Glomerular endothelial cell (primary cell): ENCODE data around the gene EMILIN3. TPM values are rescaled to one million over a fixed set of nuclear protein-coding genes. Genes with fewer than 3 reads are reported as not detected.

Source experiments
- DNase-seq: peaks from one replicate; pipeline ENCODE4 v3.0.0-alpha.2; 2011; ENCODE audit warnings: low read depth, low spot score; ENCODE audit errors: extremely low read depth
- total RNA-seq: library from RNA; depleted of rRNA; stranded (reverse); fragments of >200 nt; gene quantifications from 2 replicates; pipeline ENCODE4 v1.2.3, GENCODE V29; 2015

EMILIN3 gene
- total RNA-seq, 1 donor from 2014 or later, result 0.53 TPM

- DNase-seq, result no peak
These were observed 25.7 kb upstream of the EMILIN3 start for GRCh38 chr20:41392295-41392694.

DNA sequence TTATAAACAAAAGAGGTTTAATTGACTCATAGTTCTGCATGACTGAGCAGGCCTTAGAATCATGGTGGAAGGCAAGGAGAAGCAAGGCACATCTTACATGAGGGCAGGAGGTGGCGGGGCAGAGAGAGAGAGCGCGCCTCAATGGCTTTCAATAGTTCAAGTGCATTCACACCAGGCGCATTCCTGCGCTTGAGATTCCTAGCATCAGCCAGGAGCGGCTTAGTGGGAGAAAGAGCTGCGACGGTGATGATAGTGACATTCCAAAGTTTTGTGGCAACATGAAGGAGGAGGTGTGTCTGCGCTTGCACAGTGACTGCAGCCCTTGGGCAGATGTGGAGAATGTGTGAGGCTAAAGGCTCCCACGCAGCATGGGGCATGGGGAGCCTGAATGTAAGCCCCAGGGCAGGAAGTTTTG is 25.0 kb upstream of the EMILIN3 start:
- no peak for DNase-seq

DNA sequence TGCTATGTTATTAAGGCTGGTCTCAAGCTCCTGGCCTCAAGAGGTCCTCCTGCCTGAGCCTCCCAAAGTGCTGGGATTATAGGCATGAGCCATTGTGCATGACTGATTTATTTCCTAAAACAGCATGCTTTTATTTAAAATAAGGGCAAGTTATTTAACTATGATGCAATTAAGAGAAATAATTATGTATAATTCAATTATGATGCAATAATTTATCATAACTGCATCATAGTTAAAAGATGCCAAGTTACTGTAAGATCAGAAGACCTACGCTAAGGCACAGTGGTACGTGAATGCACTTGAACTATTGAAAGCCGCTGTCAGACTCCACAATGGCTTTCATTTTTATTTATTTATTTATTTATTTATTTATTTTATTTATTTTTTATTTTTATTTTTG is 24.3 kb upstream of the EMILIN3 start:
- no peak for DNase-seq

DNA sequence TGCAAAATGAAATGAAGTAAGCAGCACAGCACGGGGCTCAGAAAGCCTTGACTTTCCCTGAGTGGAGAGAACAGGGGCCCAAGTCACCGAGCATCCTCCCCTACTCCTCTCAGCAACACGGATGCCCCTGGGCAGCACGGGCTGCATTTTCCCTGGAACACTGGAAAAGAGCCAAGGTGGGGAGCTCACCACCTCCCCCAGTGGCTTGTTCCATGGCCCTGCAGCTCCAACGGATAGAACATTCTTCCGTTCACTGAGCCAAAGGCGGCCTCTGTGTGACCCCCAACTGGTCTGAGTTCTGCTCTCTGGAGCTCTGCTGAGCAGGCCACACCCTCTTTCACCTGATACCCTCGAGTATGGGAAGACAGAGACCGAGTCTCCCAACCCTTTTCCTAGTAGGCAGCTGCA is 20.8 kb upstream of the EMILIN3 start:
- DNase-seq, result no peak

DNA sequence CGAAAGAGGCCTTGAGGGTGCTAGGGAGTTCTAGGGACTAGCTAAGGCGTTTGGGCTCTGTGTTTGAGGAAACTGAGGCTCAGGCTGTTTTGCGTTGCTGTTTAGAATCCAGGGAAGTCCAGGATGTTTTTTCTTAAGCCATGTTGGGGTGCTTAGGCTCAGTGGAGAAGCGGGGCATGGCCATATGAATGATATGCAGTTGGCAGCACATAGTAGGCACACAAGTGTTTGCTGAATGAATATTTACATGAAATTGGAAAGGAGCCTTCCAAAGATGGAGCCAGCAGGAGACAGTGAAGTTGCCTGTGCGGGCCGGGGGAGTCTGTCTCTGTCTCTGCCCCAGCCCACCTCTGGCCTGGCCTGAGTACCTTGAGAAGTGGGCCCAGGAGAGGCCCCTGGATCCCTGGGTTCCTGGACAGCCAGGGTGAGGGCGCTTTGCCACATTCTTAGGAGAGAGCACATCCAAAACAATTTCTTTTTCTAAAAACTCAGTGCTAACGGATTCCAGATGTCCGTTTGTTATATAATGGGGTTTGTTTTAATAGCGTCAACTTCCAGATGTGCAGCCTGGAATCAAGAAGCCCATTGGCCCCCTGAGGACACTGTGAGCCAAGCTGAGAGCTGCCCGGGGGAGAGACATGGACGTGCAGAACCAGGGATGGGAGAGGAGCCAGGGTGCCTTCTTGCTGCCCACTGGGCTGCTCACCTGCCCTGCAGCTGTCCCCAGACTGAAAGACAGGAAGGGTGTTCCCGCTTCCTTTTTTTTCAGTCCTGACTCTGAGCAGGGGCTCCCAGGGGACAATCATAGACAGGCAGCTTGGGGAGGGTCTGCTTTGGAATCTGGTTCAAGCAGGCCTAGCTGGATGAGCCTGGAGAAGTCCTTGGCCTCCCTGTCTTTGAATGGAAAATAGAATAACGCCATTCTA is 20.1 kb upstream of the EMILIN3 start:
- DNase-seq, result no peak

DNA sequence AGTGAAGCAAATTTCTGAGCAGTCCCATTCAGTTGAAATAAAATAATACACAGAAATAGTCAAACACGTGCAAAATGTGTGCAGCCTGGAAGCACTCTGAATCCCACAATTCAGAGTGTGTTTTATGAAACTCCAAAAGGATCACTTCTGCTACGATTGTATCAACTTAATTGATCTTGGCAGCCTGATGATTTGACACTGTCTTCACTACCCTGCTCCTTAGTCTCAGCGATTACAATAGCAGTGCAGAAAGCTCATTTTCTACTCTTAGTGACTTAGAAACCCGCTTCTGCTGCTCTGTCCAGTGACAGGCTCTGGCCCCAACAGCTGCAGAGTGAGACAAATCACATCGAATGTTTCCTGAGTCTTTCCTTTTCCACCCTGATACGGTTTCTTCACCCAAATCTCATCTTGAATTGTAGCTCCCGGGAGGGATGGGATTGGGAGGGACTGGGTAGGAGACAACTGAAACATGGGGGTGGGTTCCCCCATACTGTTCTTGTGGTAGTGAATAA is 16.2 kb upstream of the EMILIN3 start:
- DNase-seq, result no peak

DNA sequence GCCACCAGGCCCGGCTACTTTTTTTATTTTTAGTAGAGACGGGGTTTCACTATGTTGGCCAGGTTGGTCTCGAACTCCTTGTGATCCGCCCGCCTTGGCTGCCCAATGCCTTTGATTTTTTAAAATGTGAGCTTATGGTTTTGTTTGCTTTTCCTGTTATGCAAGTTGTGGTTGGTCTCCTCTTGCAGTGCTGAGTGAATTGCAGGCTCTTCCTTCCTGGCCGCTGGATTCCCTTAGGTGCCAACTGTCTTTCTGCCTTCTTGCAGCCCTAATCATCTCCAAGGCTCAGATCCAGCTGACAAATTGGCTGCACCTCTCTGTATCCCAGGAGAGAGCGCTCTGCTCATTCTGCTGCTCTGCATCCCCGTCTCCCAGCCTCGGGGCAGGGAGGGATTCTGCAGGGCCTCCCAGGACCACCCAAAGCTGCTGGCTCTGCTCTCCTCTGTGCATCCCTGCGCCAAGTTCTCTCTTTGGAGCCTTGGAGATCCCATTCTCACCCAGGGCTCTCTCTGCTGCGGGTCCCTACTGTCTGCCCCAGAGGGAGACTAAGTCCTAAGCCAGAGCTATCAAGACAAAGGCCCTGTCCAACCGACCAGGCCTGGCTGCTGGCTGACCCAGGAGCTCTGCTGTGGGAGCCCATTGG is 14.1 kb upstream of the EMILIN3 start:
- DNase-seq, result no peak

GRCh38 chr20:41379551-41379950 is 12.9 kb upstream of the EMILIN3 start:
- no peak for DNase-seq

DNA sequence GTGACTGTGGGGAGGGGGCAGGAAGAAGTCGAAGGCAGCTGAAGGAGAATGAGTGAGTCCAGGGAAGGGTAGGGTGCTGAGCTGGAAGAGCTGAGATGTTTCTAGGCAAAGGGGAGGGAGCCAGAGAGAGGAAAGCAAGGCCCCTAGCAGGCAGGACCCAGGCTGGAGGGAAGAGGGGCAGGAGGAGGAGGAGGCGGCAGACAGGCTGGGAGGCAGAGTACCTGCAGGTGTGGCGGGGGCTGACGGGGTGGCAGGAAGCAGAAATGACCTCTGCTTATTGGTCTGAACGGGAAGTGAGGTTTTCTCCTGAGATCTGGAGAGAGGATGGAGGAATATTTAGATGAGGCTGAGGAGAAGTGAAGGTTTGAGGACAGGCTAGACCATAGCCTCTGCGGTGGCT is 10.7 kb upstream of the EMILIN3 start:
- DNase-seq, result no peak

DNA sequence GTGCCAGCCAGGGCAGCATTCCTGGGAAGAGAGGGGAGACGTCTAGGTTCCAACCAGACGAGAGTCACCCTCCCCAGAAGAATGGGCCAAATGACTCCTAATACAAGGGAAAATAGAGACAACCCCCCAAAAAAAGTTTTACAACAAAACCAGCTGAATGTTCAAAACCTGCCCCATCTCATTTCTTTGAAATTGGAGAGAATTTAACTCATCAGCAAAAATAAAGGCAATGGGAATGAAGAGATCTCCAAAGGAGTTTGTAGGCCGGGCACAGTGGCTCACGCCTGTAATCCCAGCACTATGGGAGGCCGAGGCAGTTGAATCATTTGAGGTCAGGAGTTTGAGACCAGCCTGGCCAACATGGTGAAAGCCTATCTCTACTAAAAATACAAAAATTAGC is 9.7 kb upstream of the EMILIN3 start:
- no peak for DNase-seq

DNA sequence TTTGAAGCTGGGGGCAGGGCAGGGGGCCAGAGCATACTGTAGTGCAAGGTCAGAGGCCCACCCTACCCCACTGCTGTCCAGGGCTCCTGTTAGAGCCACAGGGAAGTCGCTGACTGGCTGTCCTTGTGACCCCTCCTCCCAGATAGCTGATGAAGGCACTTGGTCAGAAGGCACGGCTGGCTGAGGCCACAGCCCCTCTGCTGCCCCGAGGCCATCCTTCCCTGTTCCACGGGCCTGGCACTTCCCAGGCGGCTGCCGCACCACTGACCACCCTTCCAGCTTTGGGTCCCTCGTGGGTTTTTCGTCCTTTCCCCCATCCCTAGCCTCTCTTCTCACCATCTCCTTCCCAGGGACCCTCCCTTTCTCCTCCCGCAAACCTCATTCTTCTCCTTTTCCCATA is 9.2 kb upstream of the EMILIN3 start:
- no peak for DNase-seq

DNA sequence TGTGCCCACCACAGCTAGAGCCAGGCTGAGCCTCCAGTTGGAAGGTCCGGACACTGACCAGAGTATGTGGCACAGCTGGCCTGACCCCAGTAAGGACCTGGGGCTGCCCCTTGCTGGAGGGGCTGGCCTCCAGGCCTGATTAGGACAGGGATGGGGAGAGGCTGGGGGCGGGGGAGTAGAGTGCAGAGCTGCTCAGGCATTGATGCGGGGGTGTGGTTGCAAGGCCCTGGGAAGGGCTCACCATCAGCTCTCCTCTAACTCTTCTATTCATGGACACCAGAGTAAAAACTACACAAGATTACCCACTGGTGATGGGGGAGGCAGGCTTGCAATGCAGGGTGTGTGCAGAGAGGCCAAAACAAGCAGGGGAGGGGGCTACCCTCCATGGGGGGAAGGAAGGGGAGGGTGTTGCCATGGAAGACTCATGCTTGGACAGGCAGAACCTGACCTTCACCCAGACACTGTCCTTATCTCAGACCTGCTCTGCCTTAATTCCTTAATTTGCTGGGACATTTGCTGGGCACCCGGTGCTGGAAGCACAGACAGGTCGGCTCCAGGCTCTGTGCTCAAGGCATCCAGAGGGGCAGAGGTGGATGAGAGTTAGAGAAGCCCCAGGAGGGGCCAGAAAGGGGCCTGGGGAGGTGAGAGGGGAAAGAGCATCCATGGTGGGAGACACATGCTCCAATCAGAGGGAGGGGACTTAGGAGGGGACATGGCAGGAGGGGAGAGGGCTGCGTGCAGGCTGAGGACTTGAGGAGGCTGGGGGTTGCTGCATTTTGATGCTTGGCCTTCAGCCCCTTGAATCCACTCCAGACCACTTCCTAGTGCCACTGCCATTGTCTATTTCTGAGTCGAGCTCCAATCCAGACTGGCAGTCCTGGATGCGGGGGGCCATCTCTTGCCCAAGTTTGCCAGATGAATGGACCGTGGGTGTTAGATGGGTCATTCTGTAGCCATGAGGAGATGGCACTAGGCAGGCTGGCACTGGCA is 7.6 kb upstream of the EMILIN3 start:
- no peak for DNase-seq

DNA sequence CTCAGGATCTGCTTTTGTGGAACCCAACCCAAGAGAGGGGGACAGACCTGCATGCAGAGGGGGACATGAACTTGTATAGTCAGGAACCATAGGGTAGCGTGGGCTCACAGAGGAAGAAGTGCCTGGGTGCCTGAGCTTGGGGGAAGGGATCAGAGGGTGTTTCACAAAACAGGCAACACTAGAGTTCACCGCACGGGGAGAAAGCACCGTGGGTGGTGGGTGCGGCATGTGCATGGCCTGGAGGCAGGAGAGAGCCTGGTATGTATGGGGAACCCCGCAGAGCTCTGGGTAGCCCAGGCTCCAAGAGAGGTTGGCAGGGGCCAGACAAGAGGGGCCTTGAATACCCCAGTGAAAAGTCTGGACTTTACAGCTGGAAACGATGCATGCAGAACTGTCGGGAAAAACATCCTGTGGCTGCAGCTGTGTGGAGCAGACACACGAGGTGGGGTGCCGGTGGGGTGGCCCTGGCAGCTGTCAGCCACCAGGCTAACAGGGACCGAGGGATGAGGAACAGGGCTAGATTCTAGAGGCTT is 6.7 kb upstream of the EMILIN3 start:
- DNase-seq, result no peak

GRCh38 chr20:41371371-41371770 is 4.8 kb upstream of the EMILIN3 start:
- DNase-seq, result no peak

GRCh38 chr20:41370176-41370575 is 3.6 kb upstream of the EMILIN3 start:
- DNase-seq, result no peak

GRCh38 chr20:41369673-41370072 is 3.1 kb upstream of the EMILIN3 start:
- DNase-seq, result no peak

DNA sequence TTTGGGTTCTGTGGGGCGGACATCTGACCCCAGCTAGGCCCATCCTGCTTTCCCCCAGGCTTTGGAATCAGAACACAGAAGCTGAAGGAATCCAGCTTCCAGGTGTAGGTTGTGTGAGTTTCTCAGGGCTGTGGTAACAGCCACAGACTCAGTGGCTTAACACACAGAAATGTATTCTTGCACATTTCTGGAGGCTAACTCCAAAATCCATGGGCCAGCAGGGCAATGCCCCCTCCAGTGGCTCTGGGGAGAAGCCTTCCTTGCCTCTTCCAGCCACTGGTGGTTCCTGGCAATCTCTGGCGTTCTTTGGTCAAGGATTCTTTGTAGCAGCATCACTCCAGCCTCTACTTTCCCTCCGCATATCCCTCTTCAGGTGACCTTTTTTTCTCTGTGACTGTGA is 1.3 kb upstream of the EMILIN3 start:
- DNase-seq, result no peak

GRCh38 chr20:41367393-41367695 is 726 bp upstream of the EMILIN3 start:
- DNase-seq, result no peak

GRCh38 chr20:41365777-41366545 is 657 bp downstream of the EMILIN3 start:
- no peak for DNase-seq
